Neural progenitor cell (in vitro differentiated cells): ENCODE results near the gene PRELP.

Experiments used
- CTCF ChIP-seq: fragments of 200-600 bp; sonication (generic); IDR thresholded peaks from 2 replicates; pipeline ENCODE4 v1.5.1; 2017; ENCODE audit warnings: antibody characterized with exemption, mild to moderate bottlenecking
- EZH2 ChIP-seq: fragments of 200-600 bp; sonication (generic); IDR thresholded peaks from 2 replicates; pipeline ENCODE4 v1.6.1; 2017; ENCODE audit warnings: antibody characterized with exemption, mild to moderate bottlenecking, moderate library complexity
- EZH2phosphoT487 ChIP-seq: fragments of 200-600 bp; sonication (generic); IDR thresholded peaks from 2 replicates; pipeline ENCODE4 v1.6.1; 2017; ENCODE audit warnings: antibody characterized with exemption

GRCh38 chr1:203516906-203517305, 41.3 kb downstream of the PRELP start:
- no peak for TF ChIP-seq CTCF
- TF ChIP-seq EZH2, result no peak
- TF ChIP-seq EZH2phosphoT487, result no peak
